Measurements from ENCODE around the gene PANK4. TPM values are rescaled to one million over a fixed set of nuclear protein-coding genes. Genes with fewer than 3 reads are reported as not detected.
A peak's percentile ranks its signal among the peaks of the same experiment; 100 is the strongest.

Gene PANK4
- polyA plus RNA-seq, 2 of the 4 experiments (the other 2 are of a cell fraction): 8.1 to 13.8 TPM

GRCh38 chr1:2548068-2548589 is 21.7 kb upstream of the PANK4 start:
- ATAC-seq (peak in 1 of 2 experiments; percentile 67; a peak in 3 of 6 replicates), FAIRE-seq (no peak), DNase-seq (ENCODE audit: low read depth in 1 of 2, low spot score in 1 of 2) (peak; percentile 59 to 78)
- peaks cover 32% of the 10 kb centered on the region for H3K4me1 ChIP-seq
- WGBS (ENCODE audit: missing lambda C conversion rate): 30% methylated on average over 12 of the region's 17 CpGs
- peak; percentile 92 to 93 for TF ChIP-seq RAD21 (conservative IDR thresholded peaks at IDR 0.05 in 1 of 2, IDR thresholded peaks at IDR 0.05 in 1 of 2)
- no peak for TF ChIP-seq HOXB5 (CRISPR knock-in tag; IDR thresholded peaks at IDR 0.05)
- TF ChIP-seq, protein P1, sequence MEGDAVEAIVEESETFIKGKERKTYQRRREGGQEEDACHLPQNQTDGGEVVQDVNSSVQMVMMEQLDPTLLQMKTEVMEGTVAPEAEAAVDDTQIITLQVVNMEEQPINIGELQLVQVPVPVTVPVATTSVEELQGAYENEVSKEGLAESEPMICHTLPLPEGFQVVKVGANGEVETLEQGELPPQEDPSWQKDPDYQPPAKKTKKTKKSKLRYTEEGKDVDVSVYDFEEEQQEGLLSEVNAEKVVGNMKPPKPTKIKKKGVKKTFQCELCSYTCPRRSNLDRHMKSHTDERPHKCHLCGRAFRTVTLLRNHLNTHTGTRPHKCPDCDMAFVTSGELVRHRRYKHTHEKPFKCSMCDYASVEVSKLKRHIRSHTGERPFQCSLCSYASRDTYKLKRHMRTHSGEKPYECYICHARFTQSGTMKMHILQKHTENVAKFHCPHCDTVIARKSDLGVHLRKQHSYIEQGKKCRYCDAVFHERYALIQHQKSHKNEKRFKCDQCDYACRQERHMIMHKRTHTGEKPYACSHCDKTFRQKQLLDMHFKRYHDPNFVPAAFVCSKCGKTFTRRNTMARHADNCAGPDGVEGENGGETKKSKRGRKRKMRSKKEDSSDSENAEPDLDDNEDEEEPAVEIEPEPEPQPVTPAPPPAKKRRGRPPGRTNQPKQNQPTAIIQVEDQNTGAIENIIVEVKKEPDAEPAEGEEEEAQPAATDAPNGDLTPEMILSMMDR (IDR thresholded peaks at IDR 0.05): peak; percentile 77
- no peak for TF ChIP-seq CHD4 (IDR thresholded peaks at IDR 0.05; ENCODE audit: borderline replicate concordance)
- TF ChIP-seq MYC (IDR thresholded peaks at IDR 0.05; ENCODE audit: borderline replicate concordance, low read length): no peak
- TF ChIP-seq PHF8 (IDR thresholded peaks at IDR 0.05; ENCODE audit: borderline replicate concordance, low read depth): no peak
- TF ChIP-seq, protein P2, sequence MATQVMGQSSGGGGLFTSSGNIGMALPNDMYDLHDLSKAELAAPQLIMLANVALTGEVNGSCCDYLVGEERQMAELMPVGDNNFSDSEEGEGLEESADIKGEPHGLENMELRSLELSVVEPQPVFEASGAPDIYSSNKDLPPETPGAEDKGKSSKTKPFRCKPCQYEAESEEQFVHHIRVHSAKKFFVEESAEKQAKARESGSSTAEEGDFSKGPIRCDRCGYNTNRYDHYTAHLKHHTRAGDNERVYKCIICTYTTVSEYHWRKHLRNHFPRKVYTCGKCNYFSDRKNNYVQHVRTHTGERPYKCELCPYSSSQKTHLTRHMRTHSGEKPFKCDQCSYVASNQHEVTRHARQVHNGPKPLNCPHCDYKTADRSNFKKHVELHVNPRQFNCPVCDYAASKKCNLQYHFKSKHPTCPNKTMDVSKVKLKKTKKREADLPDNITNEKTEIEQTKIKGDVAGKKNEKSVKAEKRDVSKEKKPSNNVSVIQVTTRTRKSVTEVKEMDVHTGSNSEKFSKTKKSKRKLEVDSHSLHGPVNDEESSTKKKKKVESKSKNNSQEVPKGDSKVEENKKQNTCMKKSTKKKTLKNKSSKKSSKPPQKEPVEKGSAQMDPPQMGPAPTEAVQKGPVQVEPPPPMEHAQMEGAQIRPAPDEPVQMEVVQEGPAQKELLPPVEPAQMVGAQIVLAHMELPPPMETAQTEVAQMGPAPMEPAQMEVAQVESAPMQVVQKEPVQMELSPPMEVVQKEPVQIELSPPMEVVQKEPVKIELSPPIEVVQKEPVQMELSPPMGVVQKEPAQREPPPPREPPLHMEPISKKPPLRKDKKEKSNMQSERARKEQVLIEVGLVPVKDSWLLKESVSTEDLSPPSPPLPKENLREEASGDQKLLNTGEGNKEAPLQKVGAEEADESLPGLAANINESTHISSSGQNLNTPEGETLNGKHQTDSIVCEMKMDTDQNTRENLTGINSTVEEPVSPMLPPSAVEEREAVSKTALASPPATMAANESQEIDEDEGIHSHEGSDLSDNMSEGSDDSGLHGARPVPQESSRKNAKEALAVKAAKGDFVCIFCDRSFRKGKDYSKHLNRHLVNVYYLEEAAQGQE (IDR thresholded peaks at IDR 0.05): no peak
- no peak for TF ChIP-seq CHD2 (IDR thresholded peaks at IDR 0.05; ENCODE audit: low read length, partially characterized antibody)
- peak; percentile 94 for TF ChIP-seq SMC3 (IDR thresholded peaks at IDR 0.05)
- no peaks in the 10 kb centered on the region for H3K9me3 ChIP-seq
- no peak overlapping the region for H3K4me3 ChIP-seq
- ChIA-PET CTCF (interaction anchor here (0.7 to 5.3 kb wide), 24 partner anchors 10 to 905 kb away, joined by 3 to 63 read pairs (median 6); partner anchors contain the start of genes HES5, PANK4 and PEX10), POLR2A (interaction anchor here (1.3 kb wide), 1 partner anchor 38 kb away, joined by 6 read pairs; the partner anchor contains the start of gene PRXL2B)
- H3K4me2 ChIP-seq: peak overlapping the region; percentile 98
- H3K27ac ChIP-seq: peak overlapping the region; percentile 89 to 91; a peak in 3 of 6 replicates

- WGBS (ENCODE audit: missing lambda C conversion rate): 47% methylated on average over 6 of the region's 27 CpGs
- FAIRE-seq: no peak
- Histone ChIP-seq H3K4me2 (peak overlapping the region; percentile 98), H3K27ac (peak overlapping the region; percentile 89 to 91), H3K9me3 (no peaks in the 10 kb centered on the region), H3K4me1 (peaks cover 32% of the 10 kb centered on the region), H3K4me3 (peak overlapping the region; percentile 74)
- POLR2A ChIA-PET: interaction anchor here (0.9 to 1.3 kb wide), 3 partner anchors 21 to 134 kb away, joined by 3 to 6 read pairs (median 3); partner anchors contain the start of genes PANK4 and PRXL2B
- TF ChIP-seq, protein P3, sequence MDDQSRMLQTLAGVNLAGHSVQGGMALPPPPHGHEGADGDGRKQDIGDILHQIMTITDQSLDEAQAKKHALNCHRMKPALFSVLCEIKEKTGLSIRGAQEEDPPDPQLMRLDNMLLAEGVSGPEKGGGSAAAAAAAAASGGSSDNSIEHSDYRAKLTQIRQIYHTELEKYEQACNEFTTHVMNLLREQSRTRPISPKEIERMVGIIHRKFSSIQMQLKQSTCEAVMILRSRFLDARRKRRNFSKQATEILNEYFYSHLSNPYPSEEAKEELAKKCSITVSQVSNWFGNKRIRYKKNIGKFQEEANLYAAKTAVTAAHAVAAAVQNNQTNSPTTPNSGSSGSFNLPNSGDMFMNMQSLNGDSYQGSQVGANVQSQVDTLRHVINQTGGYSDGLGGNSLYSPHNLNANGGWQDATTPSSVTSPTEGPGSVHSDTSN (IDR thresholded peaks at IDR 0.05): no peak
- no peak for TF ChIP-seq FOXS1 (CRISPR knock-in tag; IDR thresholded peaks at IDR 0.05)
- no peak for TF ChIP-seq HOXB5 (CRISPR knock-in tag; IDR thresholded peaks at IDR 0.05)
- TF ChIP-seq HOXA7 (CRISPR knock-in tag; IDR thresholded peaks at IDR 0.05): no peak
- no peak for TF ChIP-seq CEBPB (IDR thresholded peaks at IDR 0.05)
- TF ChIP-seq NPAS2 (CRISPR knock-in tag; IDR thresholded peaks at IDR 0.05; ENCODE audit: borderline replicate concordance): no peak
- TF ChIP-seq RCOR1 (IDR thresholded peaks at IDR 0.05; ENCODE audit: low read depth, low read length): no peak
- no peak for TF ChIP-seq POLR2AphosphoS2 (conservative IDR thresholded peaks at IDR 0.05; ENCODE audit: low read length)
- TF ChIP-seq, protein P4, sequence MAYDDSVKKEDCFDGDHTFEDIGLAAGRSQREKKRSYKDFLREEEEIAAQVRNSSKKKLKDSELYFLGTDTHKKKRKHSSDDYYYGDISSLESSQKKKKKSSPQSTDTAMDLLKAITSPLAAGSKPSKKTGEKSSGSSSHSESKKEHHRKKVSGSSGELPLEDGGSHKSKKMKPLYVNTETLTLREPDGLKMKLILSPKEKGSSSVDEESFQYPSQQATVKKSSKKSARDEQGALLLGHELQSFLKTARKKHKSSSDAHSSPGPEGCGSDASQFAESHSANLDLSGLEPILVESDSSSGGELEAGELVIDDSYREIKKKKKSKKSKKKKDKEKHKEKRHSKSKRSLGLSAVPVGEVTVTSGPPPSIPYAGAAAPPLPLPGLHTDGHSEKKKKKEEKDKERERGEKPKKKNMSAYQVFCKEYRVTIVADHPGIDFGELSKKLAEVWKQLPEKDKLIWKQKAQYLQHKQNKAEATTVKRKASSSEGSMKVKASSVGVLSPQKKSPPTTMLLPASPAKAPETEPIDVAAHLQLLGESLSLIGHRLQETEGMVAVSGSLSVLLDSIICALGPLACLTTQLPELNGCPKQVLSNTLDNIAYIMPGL (CRISPR knock-in tag; IDR thresholded peaks at IDR 0.05; ENCODE audit: borderline replicate concordance): no peak
- no peak for TF ChIP-seq NFE2L2 (conservative IDR thresholded peaks at IDR 0.05; ENCODE audit: low read length)
- no peak for TF ChIP-seq GATA3 (IDR thresholded peaks at IDR 0.05; ENCODE audit: borderline replicate concordance)
- TF ChIP-seq RFX5 (IDR thresholded peaks at IDR 0.05): no peak
- TF ChIP-seq, protein P5, sequence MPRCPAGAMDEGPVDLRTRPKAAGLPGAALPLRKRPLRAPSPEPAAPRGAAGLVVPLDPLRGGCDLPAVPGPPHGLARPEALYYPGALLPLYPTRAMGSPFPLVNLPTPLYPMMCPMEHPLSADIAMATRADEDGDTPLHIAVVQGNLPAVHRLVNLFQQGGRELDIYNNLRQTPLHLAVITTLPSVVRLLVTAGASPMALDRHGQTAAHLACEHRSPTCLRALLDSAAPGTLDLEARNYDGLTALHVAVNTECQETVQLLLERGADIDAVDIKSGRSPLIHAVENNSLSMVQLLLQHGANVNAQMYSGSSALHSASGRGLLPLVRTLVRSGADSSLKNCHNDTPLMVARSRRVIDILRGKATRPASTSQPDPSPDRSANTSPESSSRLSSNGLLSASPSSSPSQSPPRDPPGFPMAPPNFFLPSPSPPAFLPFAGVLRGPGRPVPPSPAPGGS (IDR thresholded peaks at IDR 0.05): no peak
- TF ChIP-seq TFCP2L1 (CRISPR knock-in tag; IDR thresholded peaks at IDR 0.05): no peak
- no peak for TF ChIP-seq ZC3H11A (IDR thresholded peaks at IDR 0.05)
- no peak for TF ChIP-seq CHD4 (IDR thresholded peaks at IDR 0.05; ENCODE audit: borderline replicate concordance)
- TF ChIP-seq TP53 (CRISPR knock-in tag; IDR thresholded peaks at IDR 0.05): no peak
- CTCF ChIA-PET: interaction anchor here (0.6 to 5.3 kb wide), 36 partner anchors 8 to 906 kb away, joined by 3 to 63 read pairs (median 4); partner anchors contain the start of genes FAAP20, HES5, PANK4 and PEX10
- no peak for DNase-seq (ENCODE audit: low read depth in 1 of 2, low spot score in 1 of 2)
- ATAC-seq: peak; percentile 10 to 17; a peak in 5 of 6 replicates
Observed at GRCh38 chr1:2547210-2548067, 21.0 kb upstream of the PANK4 start.

Data from A549 (cell line).